ENCODE results near the gene LRBA. TPM values are rescaled to one million over a fixed set of nuclear protein-coding genes. Genes with fewer than 3 reads are reported as not detected.

LRBA gene
- total and polyA plus RNA-seq, 9 of the 15 experiments (the other 6 are each of a cell fraction or from before 2014, with no cell fraction given): 24.2 to 88.7 (median 59.7) TPM

DNA sequence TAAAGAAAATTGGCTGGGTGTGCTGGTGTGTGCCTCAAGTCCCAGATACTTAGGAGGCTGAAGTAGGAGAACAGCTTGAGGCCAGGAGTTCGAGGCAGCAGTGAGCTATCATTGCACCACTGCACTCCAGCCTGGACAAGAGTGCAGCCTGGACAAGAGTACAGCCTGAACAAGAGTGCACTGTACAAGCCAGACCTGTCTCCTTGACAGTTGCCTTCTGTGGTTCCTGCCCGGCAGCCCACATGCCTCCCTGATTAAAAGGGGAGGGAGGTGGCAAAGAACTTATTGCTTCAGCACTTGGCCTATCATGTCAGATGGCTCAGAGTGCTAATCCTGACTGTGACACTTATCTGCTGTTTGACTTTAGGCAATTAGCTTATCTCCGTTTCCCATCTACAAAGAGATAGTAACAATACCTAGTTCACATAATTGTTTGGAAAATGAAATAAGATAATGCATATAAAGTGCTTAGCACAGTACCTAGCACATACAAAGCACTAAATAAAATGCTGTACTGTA, 687.8 kb downstream of the LRBA start:
- intact Hi-C loops (cut with micrococcal nuclease): no loop called here
- ChIA-PET POLR2A (interaction anchor here (0.8 to 1.3 kb wide), 2 partner anchors 9 to 10 kb away, joined by 3 to 4 read pairs; no protein-coding TSS in a partner anchor), CTCF (ENCODE audit: low intra/inter-chr PET ratio) (no interaction called here)
- Histone ChIP-seq H2AFZ (ENCODE audit: low read depth, low read length) (no peak overlapping the region), H3K27me3 (ENCODE audit: control insufficient read depth in 2 of 2, insufficient read depth in 2 of 2, low read length in 2 of 2) (no peaks in the 10 kb centered on the region), H3K36me3 (ENCODE audit: control insufficient read depth, insufficient read depth, low read length) (0 out of 3 replicates have a peak, but pooled peaks cover 5% of the 10 kb centered on the region), H3K4me2 (ENCODE audit: insufficient read depth, low read length) (no peak overlapping the region), H3K79me2 (ENCODE audit: control insufficient read depth, insufficient read depth, low read length) (no peaks in the 10 kb centered on the region), H3K4me3 (no peak overlapping the region), H3K9ac (ENCODE audit: insufficient read depth in 1 of 2, low read depth in 2 of 2, low read length in 2 of 2) (no peak overlapping the region), H3K9me1 (ENCODE audit: control insufficient read depth, insufficient read depth, low read length) (no peaks in the 10 kb centered on the region), H3K9me3 (replicated peaks; ENCODE audit: control insufficient read depth, insufficient read depth, low read depth, low read length) (no peaks in the 10 kb centered on the region), H3K4me1 (replicated peaks in 1 of 2; ENCODE audit: control insufficient read depth in 2 of 2, insufficient read depth in 2 of 2, low read length in 2 of 2) (peaks cover 3 to 23% of the 10 kb centered on the region in 2 experiments; a peak in 3 of 5 replicates), H4K20me1 (replicated peaks; ENCODE audit: control insufficient read depth, insufficient read depth, low read length) (no peaks in the 10 kb centered on the region), H3K27ac (ENCODE audit: extremely low read depth, low read depth, low read length) (no peak overlapping the region)
- TF ChIP-seq ADNP (tag; IDR thresholded peaks at IDR 0.05) (peak; percentile 47; the same call in 1 of the 2 replicates), L3MBTL2 (IDR thresholded peaks at IDR 0.05) (0 out of 2 replicates have a peak, but pooled peaks have one; percentile 20), JUND (IDR thresholded peaks at IDR 0.05; ENCODE audit: borderline replicate concordance, low read depth, low read length) (no peak), JUND (tag; IDR thresholded peaks at IDR 0.05; ENCODE audit: borderline replicate concordance, low read depth, low read length) (no peak), SOX6 (IDR thresholded peaks at IDR 0.05) (peak; percentile 70; the same call in 1 of the 2 replicates), MTF1 (CRISPR knock-in tag; IDR thresholded peaks at IDR 0.05; ENCODE audit: borderline replicate concordance) (no peak), SNIP1 (IDR thresholded peaks at IDR 0.05; ENCODE audit: low read depth) (no peak)
- DNase-seq (ENCODE audit: extremely low read depth in 1 of 4, low spot score in 3 of 4) (no peak), ATAC-seq (peak; percentile 30; the same call in 2 of the 3 replicates), FAIRE-seq (no peak)
- BruUV-seq (replicated peaks): no TSS peak
- WGBS (ENCODE audit: insufficient coverage, low coverage, missing lambda C conversion rate): 34% methylated on average over 3 of the region's 3 CpGs
- in situ Hi-C loops (cut with MboI): no loop called here

All from K562 (cell line).